ENCODE data around the gene DNAJB6.

Gene DNAJB6

GRCh38 chr7:157431173-157431950 is 94.6 kb downstream of the DNAJB6 start:
- DNase-seq, result no peak

DNA sequence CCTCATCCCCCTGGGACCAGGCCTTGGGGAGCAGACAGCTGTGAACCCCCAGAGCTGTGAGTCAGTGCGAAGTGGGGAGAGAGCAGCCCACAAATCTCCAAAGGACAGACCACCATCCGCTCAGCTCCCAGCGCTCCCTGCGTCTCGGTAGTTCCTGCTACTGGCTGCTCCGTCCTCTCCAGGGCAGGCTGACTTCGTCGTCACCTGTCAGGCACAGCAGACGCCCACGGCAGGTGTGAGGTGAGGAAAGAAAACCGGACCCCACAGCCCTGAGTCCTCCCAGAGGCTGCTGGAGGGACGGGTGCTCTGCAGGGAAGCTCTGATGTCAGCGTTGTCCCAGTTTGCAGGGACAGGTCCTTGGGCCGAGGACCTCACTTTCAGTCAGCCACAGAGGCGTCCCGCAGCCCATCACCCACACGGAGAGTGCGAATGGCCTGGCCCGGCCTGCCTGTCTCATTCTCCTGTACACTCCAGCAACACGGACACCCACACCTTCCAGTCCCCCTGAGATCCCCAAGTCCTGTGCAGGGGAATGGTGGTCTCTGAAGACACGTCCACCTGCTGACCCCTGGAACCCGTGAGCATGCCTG is 95.2 kb downstream of the DNAJB6 start:
- no peak for DNase-seq

DNA sequence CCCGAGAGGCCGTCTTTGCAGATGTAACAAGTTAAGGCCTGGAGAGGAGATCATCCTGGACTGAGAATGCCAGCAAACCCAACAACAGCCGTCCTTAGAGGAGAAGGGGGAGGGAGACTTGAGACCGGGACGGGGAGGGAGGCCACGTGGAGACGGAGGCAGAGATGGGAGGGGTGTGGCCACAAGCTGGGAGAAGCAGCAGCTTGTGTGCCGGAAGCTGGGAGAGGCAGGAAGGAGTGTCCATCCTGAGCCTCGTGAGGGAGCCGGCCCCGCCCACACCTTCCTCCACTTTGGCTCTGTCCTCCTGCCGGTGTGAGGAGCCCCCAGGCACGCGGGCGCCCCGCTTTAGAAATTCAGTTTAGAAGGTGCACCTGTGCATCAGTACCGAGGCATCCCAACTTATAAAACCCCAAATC is 95.7 kb downstream of the DNAJB6 start:
- peak; percentile 58 for DNase-seq

GRCh38 chr7:157432957-157433576 is 96.3 kb downstream of the DNAJB6 start:
- DNase-seq, result no peak

DNA sequence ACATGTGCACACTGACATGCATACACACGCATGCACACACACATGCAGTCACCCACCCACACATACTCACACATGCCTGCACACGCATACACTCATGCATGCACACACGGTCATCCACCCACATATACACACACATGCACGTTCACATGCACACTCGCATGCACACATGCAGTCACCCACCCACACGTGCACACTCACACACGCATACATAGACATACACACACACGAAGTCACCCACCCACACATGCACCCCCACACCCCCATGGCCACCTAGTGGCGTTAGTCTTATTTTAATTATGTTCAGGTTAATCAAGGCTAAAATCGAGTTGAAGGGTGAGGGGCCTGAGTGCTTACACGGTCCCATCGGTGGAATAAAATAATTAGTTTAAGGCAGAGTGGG is 96.8 kb downstream of the DNAJB6 start:
- DNase-seq, result no peak

DNA sequence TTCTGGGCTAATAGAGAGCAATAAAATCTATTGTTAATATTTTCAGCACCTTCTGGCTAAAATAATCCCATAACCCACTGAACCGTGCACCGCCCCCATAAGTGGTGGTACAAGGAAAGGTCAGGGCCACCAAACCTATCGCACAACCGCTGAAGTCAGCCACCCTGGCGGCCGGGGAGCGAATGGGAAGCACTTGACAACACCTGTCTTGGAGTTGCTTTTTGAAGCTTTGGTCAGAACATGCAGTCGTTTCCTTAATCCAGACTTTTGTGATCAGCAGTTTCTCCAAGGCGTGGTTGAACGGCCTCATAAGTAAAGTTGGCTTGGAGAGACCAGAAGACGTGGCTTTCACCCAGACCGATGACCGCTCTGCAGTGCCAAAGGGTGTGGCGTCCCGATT is 97.4 kb downstream of the DNAJB6 start:
- no peak for DNase-seq

GRCh38 chr7:157434701-157435100 is 97.9 kb downstream of the DNAJB6 start:
- no peak for DNase-seq

DNA sequence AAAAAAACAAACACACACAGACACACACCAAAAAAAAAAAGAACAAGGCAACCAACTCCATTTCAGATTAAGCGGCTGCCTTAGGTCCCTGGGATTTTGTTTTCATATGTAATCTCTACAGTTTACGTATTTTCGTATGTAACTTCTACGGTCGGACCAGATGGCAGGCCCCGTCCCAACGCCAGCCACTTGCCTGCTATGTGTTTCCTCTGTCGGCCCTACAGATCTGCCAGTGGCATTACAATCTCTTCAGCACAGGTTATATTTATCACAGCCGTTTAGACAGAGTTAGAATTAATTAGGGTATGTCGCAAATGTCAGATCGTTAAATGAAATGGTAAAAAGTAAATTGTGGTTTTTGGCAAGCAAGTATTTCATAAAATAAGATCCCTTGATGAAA is 99.3 kb downstream of the DNAJB6 start:
- no peak for DNase-seq

- DNase-seq, result no peak
These were observed 100.1 kb downstream of the DNAJB6 start for GRCh38 chr7:157436763-157437480.

GRCh38 chr7:157437519-157438061 is 100.8 kb downstream of the DNAJB6 start:
- no peak for DNase-seq

GRCh38 chr7:157438121-157439025 is 101.6 kb downstream of the DNAJB6 start:
- no peak for DNase-seq

GRCh38 chr7:157439149-157439548 is 102.3 kb downstream of the DNAJB6 start:
- DNase-seq, result no peak

GRCh38 chr7:157439761-157440160 is 103.0 kb downstream of the DNAJB6 start:
- no peak for DNase-seq

GRCh38 chr7:157440346-157441022 is 103.7 kb downstream of the DNAJB6 start:
- no peak for DNase-seq

GRCh38 chr7:157441023-157441399 is 104.2 kb downstream of the DNAJB6 start:
- DNase-seq, result no peak

- no peak for DNase-seq
These were observed 105.7 kb downstream of the DNAJB6 start for GRCh38 chr7:157442456-157442855.

DNA sequence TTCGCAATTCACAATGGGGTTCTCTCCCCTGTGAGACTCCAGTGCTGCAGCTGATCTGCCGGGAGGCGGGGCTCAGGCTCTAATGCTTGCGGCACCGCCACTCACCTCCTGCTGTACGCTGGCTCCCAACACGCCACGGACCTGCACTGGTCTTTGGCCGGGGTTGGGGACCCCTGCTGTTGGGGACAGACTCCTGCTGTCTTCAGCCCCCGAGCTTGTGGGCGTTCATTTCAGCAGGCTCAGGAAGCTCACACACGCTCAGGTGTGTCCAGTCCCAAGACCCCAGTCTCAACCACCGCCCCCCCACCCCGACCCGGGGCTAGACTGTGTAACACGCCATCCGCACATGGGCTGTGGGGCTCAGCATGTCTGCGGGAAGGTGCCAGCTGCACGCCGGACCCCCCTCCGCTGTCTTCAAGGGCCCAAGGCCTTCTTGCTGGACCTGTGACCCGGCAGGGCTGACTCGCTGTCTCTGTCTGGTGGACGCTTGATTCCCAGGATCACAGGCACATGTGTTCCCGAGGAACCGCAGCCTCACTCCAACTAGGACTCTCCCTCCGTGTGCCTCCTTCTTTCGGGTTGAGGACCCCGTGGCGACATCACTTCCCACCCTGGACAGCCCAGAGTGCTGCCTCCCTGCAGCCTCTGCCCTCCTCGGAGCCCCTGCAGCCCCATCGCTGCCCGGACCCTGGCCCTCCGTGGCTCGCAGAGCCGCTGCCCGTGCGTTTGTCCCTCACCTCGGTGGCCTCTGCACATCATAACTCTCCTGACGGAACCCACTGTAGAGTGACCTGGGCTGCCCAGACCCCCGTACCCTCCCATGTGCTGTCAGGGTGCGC is 106.4 kb downstream of the DNAJB6 start:
- DNase-seq, result no peak

DNA sequence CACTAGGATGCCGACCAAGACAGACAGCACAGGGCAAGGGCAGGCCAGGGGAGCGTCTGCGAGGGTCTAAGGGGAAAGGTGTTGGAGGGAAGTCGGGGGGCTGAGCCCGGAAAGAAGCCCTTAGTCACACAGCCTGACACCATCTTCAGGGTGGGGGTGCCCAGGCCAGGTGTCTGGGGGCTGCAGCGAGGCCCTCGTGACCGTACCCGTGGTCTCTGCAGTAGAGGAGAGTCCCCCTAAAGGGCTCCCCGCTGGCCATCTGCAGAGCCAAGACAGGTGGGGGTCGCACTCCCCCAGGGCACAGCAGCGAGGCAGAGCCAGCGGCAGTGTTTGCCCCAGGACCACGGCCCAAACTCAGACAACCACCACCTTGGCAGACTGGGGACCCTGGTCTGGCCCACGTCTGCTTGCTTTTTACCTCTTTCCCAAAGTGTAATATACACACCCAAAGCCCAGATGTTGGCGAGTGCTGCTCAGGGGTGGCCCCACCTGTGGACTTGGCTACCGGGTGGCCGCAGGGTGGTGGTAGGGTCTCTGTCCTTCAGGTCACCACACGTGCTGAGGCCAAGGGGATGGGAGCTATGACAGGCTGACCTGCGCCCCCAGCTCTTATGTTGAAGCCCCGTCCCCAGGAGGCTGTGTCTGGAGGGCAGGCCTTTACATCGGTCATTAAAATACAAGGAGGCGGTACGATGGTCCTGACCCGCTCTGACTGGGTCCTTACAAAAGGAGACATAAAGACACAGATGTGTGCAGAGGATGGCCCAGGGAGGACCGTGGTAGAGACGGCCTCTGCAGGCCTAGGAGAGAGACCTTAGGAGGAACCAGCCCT is 107.4 kb downstream of the DNAJB6 start:
- DNase-seq, result no peak

DNA sequence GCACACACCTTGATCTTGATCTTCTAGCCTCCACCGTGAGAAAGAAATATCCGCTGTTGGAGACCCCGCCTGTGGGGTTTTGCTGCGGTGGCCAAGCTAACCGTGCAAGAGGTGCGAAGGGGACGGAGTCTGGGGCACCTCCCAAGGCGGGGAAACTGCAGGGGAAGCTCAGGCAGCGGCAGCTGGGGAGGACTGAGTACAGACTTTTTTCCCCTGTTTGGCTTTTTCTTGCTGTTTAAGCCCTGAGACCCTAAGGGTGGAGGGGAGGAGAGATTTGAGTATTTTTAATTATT is 108.0 kb downstream of the DNAJB6 start:
- no peak for DNase-seq
